HG03571 (cell line): ENCODE measurements around the gene TCF15.

Source experiments
- ATAC-seq: cut with Tn5 transposase; IDR thresholded peaks from one replicate; pipeline ENCODE4 v1.9.1; 2021; ENCODE audit not compliant: unreplicated experiment

The TCF15 gene

DNA sequence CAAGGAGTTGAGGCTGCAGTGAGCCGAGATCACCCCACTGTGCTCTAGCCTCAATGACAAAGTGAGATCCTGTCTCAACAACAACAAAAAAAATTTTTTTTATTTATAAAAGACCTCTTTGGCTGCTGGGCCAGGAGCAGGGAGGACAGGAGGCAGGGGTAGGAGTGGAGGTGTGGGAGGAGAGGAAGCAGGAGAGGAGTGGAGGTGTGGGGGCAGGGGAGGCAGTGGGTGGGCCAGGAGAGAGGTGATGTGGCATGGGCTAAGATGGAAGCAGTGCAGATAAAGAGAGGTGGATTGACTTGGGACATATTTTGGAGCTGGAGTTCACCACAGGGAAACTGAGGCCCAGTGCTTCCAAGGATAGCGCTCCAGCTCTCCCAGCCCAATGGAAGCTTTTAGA lies 53.1 kb downstream of the TCF15 start:
- ATAC-seq: no peak

DNA sequence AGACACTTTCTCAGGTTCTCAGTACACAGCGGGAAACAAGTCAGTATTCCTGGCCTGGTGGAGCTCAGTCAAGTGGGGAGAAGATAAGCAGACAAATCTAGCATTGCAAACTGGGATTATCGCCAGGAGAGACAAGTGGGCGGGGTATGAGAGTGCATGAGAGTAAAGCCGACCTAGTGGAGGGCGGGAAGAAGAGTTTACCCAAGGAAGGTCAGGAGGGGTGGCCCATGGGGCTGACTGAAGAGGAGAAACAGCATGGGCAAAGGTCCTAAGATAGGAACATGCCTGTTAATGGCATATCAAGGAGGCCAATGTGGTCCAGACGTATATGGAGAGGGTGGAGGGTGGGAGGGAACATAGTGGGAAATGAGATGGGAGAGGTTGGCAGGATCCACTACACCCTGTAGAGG lies 54.1 kb downstream of the TCF15 start:
- ATAC-seq: no peak
